ENCODE results near the gene EXOSC2. TPM values are rescaled to one million over a fixed set of nuclear protein-coding genes. Genes with fewer than 3 reads are reported as not detected.

Gene EXOSC2
- total RNA-seq, 1 experiment from 2014 or later, result 71.5 TPM

- Histone ChIP-seq H3K9ac (ENCODE audit: low read length) (no peak overlapping the region), H4K20me1 (ENCODE audit: insufficient read depth) (0 out of 2 replicates have a peak, but pooled peaks cover 4% of the 10 kb centered on the region), H3K4me1 (ENCODE audit: control insufficient read depth in 1 of 2, insufficient read depth in 2 of 2, low read length in 2 of 2) (peaks cover 6 to 16% of the 10 kb centered on the region in 2 experiments; a peak in 3 of 4 replicates), H3K27me3 (ENCODE audit: insufficient read depth, low read length) (no peaks in the 10 kb centered on the region), H3K9me3 (ENCODE audit: control insufficient read depth in 1 of 2, insufficient read depth in 1 of 2, low read depth in 1 of 2, low read length in 2 of 2) (no peaks in the 10 kb centered on the region), H3K9me2 (ENCODE audit: insufficient read depth) (no peaks in the 10 kb centered on the region), H3K4me3 (replicated peaks in 1 of 2; ENCODE audit: low read depth in 1 of 2, low read length in 2 of 2) (no peak overlapping the region), H3K79me2 (ENCODE audit: insufficient read depth, low read length) (peaks cover 66% of the 10 kb centered on the region), H3K36me3 (ENCODE audit: control insufficient read depth in 1 of 2, insufficient read depth in 2 of 2, low read length in 2 of 2) (no peaks in the 10 kb centered on the region), H3K27ac (ENCODE audit: low read depth, low read length) (no peak overlapping the region), H3K4me2 (ENCODE audit: low read length) (no peak overlapping the region), H2AFZ (ENCODE audit: low read depth, low read length, poor library complexity, severe bottlenecking) (no peak overlapping the region)
- POLR2A ChIA-PET, result interaction anchor here (0.9 kb wide), 1 partner anchor 11 kb away, joined by 3 read pairs; no protein-coding TSS in a partner anchor
- BruUV-seq (replicated peaks), result no TSS peak
- ATAC-seq, result no peak
- CTCF ChIA-PET, result no interaction called here
- DNase-seq (ENCODE audit: low read depth, low spot score), result no peak
- TF ChIP-seq REST (IDR thresholded peaks at IDR 0.05; ENCODE audit: low read depth), result no peak
- no peak for TF ChIP-seq CBX3 (IDR thresholded peaks at IDR 0.05; ENCODE audit: low read depth)
- TF ChIP-seq ZBTB33 (IDR thresholded peaks at IDR 0.05; ENCODE audit: extremely low read depth, insufficient replicate concordance, low read length), result no peak
- no peak for TF ChIP-seq TCF7L2 (IDR thresholded peaks at IDR 0.05; ENCODE audit: borderline replicate concordance, extremely low read depth, insufficient read depth, insufficient read length)
- TF ChIP-seq SRF (IDR thresholded peaks at IDR 0.05; ENCODE audit: low read depth), result no peak
- no peak for TF ChIP-seq SP1 (IDR thresholded peaks at IDR 0.05; ENCODE audit: low read depth)
- TF ChIP-seq CEBPB (IDR thresholded peaks at IDR 0.05; ENCODE audit: low read depth), result no peak
- TF ChIP-seq ATF3 (IDR thresholded peaks at IDR 0.05), result no peak
- no peak for TF ChIP-seq POLR2A (IDR thresholded peaks at IDR 0.05; ENCODE audit: borderline replicate concordance, extremely low read depth, insufficient read depth, insufficient read length)
- TF ChIP-seq FOSL1 (IDR thresholded peaks at IDR 0.05; ENCODE audit: low read depth), result no peak
- no peak for TF ChIP-seq JUND (IDR thresholded peaks at IDR 0.05)
- TF ChIP-seq ELF1 (IDR thresholded peaks at IDR 0.05; ENCODE audit: borderline replicate concordance, low read depth), result no peak
- no peak for TF ChIP-seq MAX (IDR thresholded peaks at IDR 0.05)
- no peak for TF ChIP-seq EGR1 (IDR thresholded peaks at IDR 0.05; ENCODE audit: low read depth)
- RAD21 ChIA-PET (ENCODE audit: low non-redundant PET in 1 of 2, low total read pairs in 2 of 2, uncharacterized antibody in 2 of 2, unreplicated experiment in 2 of 2), result no interaction called here
- intact Hi-C loops (cut with micrococcal nuclease), result no loop called here
Observed at GRCh38 chr9:130739081-130739480, 45.5 kb downstream of the EXOSC2 start.
